Lower leg skin (tissue), 3 donors: ENCODE results near the gene CYP4F12.

Experiments
- POLR2A ChIP-seq, 2 donors: fragments of 450-650 bp; IDR thresholded peaks; one replicate each; pipeline ENCODE4 v1.6.1; 2016 to 2017; ENCODE audit warnings: antibody characterized with exemption in 2 of 2, mild to moderate bottlenecking in 1 of 2, moderate library complexity in 1 of 2
- TF ChIP-seq, protein P1 (sequence below), 3 donors: fragments of 450-650 bp; IDR thresholded peaks; one replicate each; pipeline ENCODE4 v1.5.1; 2016; ENCODE audit warnings: antibody characterized with exemption in 3 of 3, mild to moderate bottlenecking in 3 of 3, moderate library complexity in 2 of 3

DNA sequence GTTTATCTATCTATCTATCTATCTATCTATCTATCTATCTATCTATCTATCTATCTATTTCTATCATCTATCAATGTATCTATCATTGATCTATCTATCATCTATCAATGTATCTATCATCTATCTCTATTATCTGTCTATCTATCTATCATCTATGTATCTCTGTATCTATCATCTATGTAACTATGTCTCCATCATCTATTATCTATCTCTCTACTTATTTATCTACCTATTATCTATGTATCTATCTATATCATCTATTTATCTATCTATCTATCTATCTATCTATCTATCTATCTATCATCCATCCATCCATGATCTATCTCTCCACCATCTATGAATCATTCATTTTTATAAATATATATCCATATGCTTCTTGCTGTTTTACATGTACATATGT is 16.4 kb upstream of the CYP4F12 start:
- no peak for TF ChIP-seq POLR2A (IDR thresholded peaks at IDR 0.05)
- TF ChIP-seq, protein P1, sequence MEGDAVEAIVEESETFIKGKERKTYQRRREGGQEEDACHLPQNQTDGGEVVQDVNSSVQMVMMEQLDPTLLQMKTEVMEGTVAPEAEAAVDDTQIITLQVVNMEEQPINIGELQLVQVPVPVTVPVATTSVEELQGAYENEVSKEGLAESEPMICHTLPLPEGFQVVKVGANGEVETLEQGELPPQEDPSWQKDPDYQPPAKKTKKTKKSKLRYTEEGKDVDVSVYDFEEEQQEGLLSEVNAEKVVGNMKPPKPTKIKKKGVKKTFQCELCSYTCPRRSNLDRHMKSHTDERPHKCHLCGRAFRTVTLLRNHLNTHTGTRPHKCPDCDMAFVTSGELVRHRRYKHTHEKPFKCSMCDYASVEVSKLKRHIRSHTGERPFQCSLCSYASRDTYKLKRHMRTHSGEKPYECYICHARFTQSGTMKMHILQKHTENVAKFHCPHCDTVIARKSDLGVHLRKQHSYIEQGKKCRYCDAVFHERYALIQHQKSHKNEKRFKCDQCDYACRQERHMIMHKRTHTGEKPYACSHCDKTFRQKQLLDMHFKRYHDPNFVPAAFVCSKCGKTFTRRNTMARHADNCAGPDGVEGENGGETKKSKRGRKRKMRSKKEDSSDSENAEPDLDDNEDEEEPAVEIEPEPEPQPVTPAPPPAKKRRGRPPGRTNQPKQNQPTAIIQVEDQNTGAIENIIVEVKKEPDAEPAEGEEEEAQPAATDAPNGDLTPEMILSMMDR (IDR thresholded peaks at IDR 0.05) = no peak
